Measurements from ENCODE around the gene HEMGN. TPM values are rescaled to one million over a fixed set of nuclear protein-coding genes. Genes with fewer than 3 reads are reported as not detected.

The HEMGN gene
- total RNA-seq, 4 donors from 2014 or later: 0.22 to 0.27 TPM; not detected in 2

GRCh38 chr9:97943308-97943855 is 5.4 kb upstream of the HEMGN start:
- intact Hi-C loops (cut with DNase I): no loop called here
- TF ChIP-seq CTCF (IDR thresholded peaks at IDR 0.05) (no peak), POLR2A (IDR thresholded peaks at IDR 0.05) (no peak)

GRCh38 chr9:97941323-97941722 is 3.4 kb upstream of the HEMGN start:
- Histone ChIP-seq H3K36me3 (no peaks in the 10 kb centered on the region), H3K27ac (no peak overlapping the region), H3K27me3 (no peaks in the 10 kb centered on the region), H3K4me3 (replicated peaks in 1 of 3) (no peak overlapping the region), H3K9me3 (no peaks in the 10 kb centered on the region), H3K4me1 (no peaks in the 10 kb centered on the region)
- WGBS, 2 donors: 91 to 95% methylated on average over 1 of the region's 1 CpG
- DNase-seq: no peak
- intact Hi-C loops (cut with DNase I): no loop called here
- TF ChIP-seq CTCF (IDR thresholded peaks at IDR 0.05): no peak
- TF ChIP-seq POLR2A (IDR thresholded peaks at IDR 0.05): no peak

More at GRCh38 chr9:97943308-97943855, 5.4 kb upstream of the HEMGN start:
- DNase-seq: no peak
- H3K27me3 ChIP-seq: no peaks in the 10 kb centered on the region
- H3K36me3 ChIP-seq: no peaks in the 10 kb centered on the region
- H3K4me3 ChIP-seq (replicated peaks in 1 of 3): no peak overlapping the region
- no peak overlapping the region for H3K27ac ChIP-seq
- no peaks in the 10 kb centered on the region for H3K9me3 ChIP-seq
- no peaks in the 10 kb centered on the region for H3K4me1 ChIP-seq

- WGBS, 2 donors: 73 to 81% methylated on average over 3 of the region's 3 CpGs
- intact Hi-C loops (cut with DNase I): no loop called here
- H3K36me3 ChIP-seq: no peaks in the 10 kb centered on the region
- no peak for TF ChIP-seq CTCF (IDR thresholded peaks at IDR 0.05)
- TF ChIP-seq POLR2A (IDR thresholded peaks at IDR 0.05): no peak
- H3K4me1 ChIP-seq: no peaks in the 10 kb centered on the region
- H3K9me3 ChIP-seq: no peaks in the 10 kb centered on the region
- no peaks in the 10 kb centered on the region for H3K27me3 ChIP-seq
- DNase-seq: no peak
- H3K4me3 ChIP-seq (replicated peaks in 1 of 3): no peak overlapping the region
- no peak overlapping the region for H3K27ac ChIP-seq
Measured at GRCh38 chr9:97940741-97941140, 2.8 kb upstream of the HEMGN start.

- Histone ChIP-seq H3K27ac (no peak overlapping the region), H3K9me3 (no peaks in the 10 kb centered on the region), H3K4me3 (replicated peaks in 1 of 3) (no peak overlapping the region), H3K4me1 (no peaks in the 10 kb centered on the region), H3K27me3 (no peaks in the 10 kb centered on the region), H3K36me3 (no peaks in the 10 kb centered on the region)
- no peak for DNase-seq
- intact Hi-C loops (cut with DNase I): no loop called here
- no peak for TF ChIP-seq POLR2A (IDR thresholded peaks at IDR 0.05)
- no peak for TF ChIP-seq CTCF (IDR thresholded peaks at IDR 0.05)
Measured at GRCh38 chr9:97940233-97940632, 2.3 kb upstream of the HEMGN start.

GRCh38 chr9:97936998-97937397 is 974 bp downstream of the HEMGN start:
- intact Hi-C loops (cut with DNase I): no loop called here
- DNase-seq: no peak
- Histone ChIP-seq H3K4me1 (no peaks in the 10 kb centered on the region), H3K4me3 (replicated peaks in 1 of 3) (no peak overlapping the region), H3K9me3 (no peaks in the 10 kb centered on the region), H3K36me3 (no peaks in the 10 kb centered on the region), H3K27me3 (no peaks in the 10 kb centered on the region), H3K27ac (no peak overlapping the region)
- TF ChIP-seq CTCF (IDR thresholded peaks at IDR 0.05) (no peak), POLR2A (IDR thresholded peaks at IDR 0.05) (no peak)
